OCI-M1 (cell line): ENCODE data around the gene LYRM2.
A peak's percentile ranks its signal among the peaks of the same experiment; 100 is the strongest.

Source experiments
- DNase-seq: peaks from one replicate; lab custom pipeline; 2025; lab: John Stamatoyannopoulos, UW

LYRM2 gene

DNA sequence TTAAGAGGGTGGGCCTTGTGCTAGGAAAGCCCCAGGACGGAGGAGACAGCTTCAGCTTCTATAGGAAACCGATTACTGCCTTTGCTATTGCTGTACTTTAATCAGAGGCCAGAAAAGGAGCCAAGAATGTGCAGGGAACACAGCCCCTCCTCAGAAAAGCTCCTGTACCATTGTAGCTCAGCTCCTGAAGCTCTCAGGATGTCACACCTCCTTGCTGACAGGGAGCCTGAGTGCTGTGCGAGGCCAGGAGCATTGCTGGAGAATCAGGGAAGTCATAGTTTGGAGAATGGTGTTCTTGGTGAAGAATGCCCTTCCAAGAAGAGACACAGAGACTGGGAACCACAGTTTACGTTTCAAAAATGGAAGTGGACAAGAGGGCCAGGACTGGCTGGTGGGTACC, 46.8 kb downstream of the LYRM2 start:
- no peak for DNase-seq

DNA sequence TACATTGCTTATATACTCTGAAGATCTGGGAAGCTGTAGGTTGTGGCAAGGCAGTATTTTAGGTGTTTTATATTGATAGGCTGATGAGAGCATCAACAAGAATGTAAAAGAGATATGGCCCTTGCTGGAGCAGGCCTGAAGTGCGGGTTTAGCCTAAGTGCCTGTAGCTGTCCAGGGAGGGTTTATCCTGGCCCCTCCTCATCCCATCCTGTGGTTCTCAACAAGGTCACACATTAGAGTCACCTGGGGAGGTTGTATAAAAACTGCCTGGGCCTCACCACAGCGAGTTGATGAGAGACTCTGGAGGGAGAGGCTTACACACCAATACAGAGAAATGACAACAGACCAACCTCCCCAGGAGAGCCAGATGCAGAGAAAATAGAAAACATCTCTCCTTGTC, 48.4 kb downstream of the LYRM2 start:
- no peak for DNase-seq

DNA sequence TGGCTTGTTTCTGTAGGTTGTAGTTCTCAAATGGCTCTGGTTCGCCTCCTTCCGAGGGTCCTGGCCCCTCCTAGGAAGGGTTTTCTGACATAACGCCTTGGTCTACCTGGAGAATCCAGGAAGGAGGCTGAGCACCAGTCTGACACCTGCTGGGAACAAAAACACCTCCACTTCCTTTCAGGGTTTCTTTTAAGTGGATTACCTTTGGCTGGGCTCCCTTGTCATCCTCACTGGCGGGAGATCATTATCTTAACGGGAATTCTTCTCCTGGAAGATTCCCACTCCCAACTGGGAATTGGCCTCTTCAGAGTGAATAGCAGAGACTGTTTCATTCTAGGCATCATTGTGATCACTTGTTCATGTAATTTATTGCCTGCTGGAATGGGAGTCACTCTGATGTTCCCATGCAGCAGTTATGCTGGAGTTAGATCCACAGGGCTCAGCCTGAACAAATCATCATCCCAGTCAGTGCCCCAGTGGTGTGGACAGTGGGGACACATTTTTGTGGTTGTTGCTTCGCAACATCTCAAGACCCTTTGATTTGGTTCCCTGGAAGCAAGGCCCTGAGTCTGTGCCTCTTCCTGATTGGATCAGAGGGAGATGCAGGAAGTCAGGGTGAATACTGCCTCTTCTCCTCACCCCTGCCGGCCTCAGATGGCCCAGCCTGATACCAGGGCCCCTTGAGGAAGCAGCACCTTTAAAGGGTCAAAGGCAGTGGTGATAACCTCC, 49.1 kb downstream of the LYRM2 start:
- no peak for DNase-seq

DNA sequence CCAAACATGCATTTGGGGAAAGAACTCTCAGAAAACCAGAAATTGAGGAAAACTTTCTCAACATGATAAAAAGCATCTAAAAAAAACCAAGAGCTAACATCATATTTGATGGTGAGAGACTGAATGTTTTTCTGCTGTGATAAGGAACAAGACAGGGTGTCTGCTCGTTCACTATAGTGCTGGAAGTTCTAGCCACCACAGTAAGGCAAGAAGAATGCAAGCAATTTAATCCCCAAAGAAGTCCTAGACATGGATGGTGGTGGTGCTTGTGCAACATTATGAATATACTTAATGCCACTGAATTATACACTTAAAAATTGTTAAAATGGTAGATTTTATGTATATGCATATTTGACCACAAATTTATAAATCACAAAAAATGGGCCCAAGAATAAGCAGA, 53.4 kb downstream of the LYRM2 start:
- DNase-seq = no peak

DNA sequence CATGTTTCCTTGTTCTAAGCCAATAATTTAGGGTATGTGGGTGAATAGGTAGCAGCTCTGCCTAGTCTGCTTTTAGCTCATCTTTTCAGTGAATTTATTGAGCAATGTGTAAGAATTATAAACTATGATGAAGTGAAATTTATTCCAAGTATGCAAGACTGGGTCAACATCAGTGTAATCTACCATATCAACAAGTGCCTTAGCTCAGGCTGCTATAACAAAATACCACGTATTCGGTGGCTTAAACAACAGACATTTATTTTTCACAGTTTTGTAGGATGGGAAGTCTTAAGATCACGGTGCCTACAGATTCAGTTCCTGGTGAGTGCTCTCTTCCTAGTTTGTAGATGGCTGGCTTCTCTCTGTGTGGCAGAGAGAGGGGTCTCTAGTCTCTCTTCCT, 54.0 kb downstream of the LYRM2 start:
- DNase-seq = no peak

DNA sequence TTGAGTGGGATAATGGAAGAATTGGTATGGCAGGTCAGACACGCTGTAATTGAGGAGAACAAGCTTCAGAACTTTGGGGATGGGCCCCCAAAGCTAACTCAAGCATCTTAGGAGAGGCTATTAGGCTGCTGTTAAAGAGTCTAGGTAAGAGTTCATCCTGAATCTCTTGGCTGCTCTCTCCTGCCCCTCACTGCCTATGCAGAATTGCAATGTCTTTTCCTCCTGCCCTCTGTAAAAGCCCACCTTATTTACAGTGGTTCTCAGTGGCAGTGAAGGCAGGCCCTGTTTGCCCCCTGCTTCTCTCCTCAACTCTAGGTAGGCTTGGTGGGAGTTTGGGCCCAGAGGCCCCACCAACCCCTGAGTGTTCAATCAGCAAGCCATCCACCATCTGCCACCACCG, 55.0 kb downstream of the LYRM2 start:
- DNase-seq = no peak

DNA sequence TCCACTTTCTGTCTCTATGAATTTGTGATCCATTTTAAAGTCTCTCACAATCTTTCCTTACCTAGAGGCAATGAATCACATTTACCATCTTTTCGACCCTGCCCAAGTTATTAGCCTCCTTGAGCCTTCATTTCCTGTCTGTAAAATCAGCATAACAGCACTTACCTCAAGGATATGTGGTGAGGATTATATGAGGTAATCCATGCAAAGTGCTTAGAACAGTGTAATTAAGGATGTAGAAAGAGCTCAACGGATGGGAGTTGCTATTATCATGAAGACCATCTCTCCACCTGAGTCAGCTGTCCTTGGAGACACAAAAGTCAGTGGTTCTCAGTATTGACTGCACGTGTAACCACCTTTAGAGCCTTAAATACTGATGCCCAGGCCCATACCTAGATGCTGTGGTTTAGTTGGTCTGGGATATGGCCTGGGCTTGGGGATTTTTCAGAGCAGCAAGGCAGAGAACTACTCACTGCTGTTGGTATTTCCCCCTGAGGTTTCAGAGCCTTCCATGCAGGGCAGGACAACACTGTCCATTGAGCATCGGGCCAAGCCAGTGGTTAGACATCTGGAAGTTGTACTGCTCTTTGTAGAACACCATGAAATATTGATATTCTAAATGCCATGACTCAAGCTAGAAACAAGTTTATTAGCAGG, 55.8 kb downstream of the LYRM2 start:
- DNase-seq = no peak

DNA sequence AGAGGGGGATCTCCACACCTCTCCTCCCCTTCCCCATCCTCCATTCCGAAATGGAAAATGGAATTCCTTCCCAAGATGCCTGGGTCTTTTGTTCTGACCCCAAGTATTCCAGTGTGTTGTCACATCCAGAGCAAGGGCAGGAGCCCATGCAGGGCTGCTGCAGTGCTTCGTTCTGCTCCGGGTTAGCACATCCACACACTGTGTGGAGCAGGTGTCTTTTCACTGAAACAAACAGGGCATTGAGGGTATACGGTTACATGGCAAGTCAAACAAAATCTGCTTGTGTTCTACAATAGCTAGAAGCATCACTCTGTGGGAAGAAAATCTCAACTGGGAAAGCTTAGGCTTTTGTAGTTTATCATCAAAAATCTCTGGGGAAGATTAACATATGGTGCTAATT, 56.9 kb downstream of the LYRM2 start:
- no peak for DNase-seq

DNA sequence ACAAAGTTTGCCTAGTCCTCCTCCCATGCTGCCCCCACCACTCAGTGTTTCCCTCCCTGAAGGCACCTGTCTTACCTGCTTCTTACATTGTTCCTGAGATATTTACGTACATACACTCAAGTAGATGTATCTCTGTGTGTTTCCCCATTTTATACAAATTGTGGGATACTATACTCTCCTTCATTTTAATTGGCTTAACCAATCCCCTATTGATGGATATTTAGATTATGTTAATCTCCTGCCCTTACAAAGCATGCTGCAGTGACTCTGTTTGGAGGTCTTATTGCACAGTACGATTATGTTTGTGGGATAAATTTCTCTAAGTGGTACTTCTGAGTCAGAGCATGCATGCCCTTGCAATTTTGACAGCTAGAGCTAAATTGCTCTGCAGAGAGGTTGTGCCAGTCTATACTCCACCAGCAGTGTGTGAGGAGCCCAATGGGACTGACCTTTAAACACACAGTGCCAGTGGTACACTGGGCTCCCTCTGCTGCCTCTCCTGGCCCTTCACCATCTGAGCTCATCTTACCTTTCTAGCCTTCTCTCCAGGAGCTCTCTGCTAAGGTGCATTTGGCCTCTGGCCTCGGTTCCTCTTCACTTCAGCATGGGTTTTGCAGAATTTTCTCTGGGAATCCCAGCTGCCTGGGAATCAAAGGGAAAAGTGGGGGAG, 57.4 kb downstream of the LYRM2 start:
- no peak for DNase-seq

DNA sequence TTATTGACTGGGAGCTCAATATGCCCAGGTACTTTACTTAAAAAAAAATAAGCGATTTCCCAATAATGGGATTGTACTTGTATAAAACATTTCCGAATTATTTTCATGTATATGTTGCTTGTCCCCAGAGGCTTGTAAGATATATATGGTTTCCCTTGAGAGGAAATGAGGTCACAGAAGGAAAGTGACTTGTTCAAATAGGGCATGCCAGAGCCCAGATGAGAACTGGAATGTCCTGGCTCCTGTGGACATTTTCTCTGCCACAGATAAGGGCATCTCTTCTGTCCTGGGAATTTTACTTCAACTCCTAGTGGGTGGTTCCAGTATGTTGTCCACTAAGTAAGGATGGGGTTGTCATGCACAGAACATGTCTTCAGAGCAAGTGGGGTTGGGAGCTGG, 63.0 kb downstream of the LYRM2 start:
- DNase-seq = no peak

DNA sequence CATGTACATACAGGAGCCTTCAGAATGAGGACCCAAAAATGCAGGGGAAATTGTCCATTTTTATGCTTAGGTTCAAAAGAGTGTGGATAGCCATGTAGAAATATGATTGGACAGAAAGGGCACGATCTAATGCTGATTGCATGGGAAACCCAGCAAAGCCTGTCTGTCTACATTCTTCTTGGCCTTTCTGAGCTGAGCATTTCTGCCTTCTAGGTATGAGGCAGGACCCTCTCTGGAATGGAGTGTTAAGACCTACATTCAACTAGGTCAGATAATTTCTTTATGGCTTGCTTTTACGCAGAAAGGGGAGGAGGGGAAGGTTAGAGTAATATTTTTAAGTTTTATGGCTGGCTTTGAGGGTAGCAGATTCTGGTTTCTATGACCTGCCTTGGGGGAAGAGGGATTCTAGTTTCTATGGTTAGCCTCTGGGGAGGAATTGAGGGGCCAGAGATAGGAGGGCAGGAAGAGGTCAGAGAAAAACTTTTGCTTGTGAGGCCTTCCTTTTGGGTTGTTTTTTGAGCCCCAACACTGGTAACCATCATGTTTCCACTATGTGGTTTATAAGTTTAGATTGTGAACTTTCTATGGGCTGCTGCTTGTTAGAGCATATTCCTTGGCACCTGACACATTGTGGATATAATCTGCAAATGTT, 63.5 kb downstream of the LYRM2 start:
- DNase-seq = no peak

DNA sequence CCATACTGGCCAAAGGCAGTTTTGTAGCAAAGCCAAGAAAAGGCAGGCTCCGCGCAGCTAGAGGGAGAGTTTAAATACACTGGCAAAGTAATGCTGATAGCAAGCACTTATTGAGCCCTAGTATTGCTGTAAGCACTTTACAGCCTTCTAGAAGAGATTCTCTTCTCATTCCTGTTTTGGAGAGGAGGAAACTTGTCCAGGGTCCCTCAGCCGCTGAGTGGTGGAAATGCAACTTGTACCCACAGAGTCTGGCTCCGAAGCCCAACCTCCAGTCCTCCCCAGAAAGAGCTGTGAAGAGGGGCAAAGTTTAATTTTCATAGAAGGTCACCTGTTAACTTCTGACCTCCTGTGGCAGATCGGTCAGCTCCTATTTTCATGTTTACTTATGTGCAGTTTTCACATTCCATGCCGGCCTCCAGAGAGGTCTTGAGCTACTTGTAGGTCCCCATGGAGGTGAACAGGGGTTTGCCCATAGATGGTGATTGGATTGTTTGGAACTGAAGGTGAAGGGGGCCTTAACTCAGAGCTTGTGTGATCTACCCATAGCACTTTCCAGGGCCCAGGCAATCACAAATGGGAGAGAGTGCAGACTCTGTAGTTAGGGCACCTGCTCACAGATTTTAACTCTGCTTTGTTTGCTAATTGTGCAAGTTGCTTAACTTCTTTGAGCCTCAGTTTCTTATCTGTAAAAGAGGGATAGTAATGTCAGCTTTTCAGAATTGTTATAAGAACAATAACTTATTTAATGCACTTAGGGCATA, 70.7 kb downstream of the LYRM2 start:
- DNase-seq = no peak

DNA sequence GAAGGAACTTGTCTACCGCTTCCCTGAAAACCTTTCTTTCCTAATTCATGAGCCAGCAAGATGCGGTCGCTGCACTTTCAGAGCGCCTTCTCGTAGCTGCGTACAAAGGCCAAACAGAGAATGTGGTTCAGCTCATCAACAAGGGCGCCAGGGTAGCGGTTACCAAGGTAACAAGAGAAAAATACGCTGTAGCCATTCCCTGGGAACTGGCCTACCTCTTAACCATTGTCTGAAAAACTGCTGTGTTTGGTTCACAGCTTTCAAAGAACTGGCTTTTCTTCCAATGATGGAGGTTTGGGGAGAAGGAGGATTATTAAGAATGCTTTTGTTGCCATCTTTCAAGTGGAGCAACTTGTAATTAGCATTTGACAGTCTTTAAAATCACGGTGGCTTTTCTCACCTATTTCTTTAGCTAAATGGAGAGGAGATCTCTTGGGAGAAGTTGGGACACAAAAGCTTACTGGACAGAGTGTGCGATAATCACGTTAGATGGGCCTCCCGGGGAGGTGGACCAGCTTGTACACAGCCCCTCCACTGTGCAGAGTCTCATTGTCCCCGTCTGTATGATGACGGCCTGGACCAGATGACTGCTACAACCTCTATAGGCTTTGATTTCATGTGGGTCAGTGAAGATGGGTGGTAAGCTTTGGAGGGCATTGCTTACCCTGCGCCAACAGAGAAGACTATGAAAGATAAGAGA, 71.5 kb downstream of the LYRM2 start:
- DNase-seq = no peak

DNA sequence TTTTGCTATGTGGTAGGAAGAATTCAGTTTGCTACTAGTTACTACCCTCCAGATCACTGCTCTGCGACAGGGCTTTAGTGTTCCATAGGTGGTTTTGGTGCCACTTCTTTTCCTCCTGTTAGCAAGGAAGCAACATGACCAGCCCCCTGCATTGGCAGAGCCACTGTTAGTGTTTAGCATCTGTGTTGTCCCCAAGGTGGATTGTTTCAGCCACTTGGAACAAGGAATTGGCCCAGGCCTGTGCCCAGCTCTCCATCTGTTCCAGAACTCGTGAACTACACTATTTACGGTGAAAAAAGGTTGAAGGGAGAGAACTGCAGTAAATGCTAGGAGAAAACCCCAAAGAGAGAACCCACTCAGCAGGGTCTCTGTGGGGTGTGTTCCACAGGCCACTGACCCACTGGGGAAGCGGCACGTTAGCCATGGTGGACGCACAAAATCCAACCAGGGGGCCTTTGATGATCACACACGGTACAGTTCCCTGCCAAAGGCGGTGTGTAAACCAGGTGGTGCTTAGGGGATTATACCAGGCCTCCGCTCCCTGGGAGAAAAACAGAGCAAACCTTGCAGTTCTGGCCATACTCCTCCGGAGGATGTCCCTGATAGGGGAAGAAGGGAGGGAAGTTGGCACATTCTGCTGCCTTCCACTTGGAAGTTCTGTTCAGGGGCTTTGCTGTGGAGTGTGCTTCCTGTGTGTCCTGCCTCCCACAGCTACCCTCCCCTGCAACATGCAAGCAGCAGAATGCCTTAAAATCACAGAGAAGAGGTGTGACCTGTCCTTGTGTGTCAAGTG, 72.3 kb downstream of the LYRM2 start:
- DNase-seq = no peak

DNA sequence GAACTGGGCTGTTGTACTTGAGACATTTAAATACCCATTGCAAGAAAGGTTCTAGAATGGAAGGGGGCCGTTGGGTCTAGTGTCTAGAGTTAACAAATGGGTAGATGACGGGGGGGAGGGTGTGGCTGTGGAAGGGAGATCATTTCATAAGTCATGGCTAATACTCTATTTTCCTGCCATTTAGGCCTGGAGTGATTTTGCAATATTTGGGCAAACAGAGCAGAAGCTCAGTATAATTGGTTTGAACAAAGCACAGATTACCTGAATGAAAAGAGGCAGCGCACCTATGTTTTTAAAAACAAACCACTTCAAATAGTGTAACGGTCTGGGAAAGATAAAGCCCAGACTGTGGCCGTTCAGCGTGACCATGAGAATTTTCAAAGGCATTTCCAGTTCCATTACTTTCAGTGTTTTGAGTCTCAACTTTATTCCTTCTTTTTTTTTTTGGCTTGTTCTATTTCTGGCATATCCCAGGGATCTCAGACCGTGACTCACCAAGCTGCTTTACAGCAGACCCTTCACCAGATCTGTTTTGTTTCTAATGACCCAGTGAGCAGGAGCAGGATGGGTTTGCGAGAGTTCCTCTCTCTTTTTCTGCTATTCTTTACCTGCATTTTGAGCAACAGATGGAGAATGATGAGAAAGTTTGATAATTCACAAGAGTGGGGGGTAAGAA, 73.7 kb downstream of the LYRM2 start:
- DNase-seq = no peak

DNA sequence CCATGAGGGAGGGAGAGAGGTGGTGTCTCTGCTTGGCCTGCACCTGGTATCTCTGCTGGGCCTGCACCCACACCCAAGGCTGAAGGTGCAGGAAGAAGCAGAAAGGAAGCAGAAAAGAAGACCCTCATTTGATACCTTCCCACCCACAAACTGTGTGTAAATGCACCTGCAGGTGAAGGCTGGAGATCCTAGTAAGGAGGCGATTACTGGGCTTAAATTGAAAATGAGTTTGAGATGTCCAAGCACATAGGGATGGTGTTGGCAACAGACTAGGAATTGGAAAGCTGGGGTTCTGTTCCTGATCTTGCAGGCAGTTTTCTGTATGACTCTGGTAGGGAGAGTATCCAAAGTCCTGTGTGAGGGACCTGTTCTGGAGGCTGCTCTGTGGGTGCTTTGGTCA, 74.7 kb downstream of the LYRM2 start:
- no peak for DNase-seq

DNA sequence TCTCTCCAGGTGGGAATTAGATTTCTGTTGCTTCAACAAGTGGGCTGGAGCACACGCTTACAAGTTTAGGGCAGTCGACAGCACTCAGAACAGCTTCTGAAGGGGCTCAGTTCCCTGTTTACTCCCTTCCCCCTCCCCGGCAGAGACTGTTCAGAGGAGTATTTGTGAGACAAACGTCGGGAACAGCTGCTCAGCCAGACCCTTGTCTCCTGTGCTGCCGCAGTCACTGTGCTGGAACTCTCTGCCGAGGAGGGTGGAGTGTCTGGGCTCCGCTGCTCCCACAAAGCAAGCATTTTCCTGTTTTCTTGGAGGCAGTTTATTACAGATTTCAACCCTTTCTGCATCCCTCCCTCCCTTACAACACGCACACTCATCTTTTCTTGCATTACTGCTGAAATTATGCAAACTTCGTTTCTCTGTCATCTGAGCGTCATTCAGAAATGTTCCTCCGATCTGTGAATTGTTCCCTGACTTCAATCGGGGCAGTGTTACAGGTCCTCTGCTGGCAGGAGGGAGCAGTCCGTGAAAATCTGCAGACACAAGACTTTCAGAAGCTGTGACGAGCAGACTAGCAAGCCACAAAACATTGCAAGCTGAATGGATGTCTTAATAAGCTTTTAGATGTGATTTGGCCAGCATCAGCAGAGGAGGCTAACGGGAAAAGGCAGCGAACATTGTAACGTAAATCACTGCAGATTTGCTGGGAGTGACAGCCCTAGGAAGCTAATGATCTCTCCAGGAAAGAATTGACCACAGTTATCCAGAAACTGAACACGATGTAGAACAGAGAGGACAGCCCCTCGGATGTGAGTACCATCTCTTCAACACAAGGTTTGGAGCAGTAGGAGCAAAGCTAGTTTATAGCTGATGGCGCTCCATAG, 76.2 kb downstream of the LYRM2 start:
- no peak for DNase-seq

DNA sequence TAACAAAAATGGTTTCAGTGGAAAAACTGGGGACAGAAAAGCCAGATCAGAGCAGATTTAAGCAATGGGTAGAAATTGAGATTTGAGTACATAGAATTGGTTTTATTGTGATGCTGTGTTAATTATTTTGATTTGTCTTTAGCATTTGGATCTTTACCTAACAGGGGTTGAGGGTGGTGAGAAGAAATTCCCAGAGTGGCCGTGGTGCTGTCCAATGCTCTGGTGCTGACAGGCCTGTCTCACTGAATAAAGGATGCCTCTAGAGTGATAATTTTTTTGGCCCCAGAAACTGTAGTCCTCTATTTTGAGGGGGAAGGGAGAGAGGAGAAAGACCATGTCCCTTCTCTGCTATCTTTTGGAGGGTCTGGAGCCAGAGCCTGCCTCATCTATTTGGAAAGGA, 79.1 kb downstream of the LYRM2 start:
- peak; percentile 27 for DNase-seq

DNA sequence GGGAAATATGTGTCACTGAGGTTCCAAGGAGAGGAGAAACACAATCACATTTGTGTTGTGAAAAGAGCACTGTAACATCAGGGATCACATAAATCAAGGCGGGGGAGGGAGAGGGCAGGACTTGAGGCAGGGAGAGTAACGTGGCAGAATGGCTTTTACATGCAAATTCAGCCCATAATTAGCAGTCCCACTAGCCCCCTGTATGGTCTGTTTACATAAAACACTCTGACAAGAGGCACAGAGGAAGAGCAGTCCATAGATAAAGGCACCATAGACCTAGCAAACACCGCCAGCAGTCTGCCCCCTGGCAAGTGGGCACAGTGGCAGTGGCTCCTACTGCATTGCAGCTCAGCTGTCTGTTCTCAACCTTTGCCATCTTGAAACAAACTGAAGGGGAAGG, 82.7 kb downstream of the LYRM2 start:
- DNase-seq = no peak
